ENCODE data around the gene ZNF208. TPM values are rescaled to one million over a fixed set of nuclear protein-coding genes. Genes with fewer than 3 reads are reported as not detected.
"Not testable (repeated sequence)": the region's sequence is repeated elsewhere in the genome, so short reads cannot be mapped to it uniquely, and the experiment has no call there.

Gene ZNF208
- total RNA-seq, 2 experiments from 2014 or later: 5.0 to 5.3 TPM

DNA sequence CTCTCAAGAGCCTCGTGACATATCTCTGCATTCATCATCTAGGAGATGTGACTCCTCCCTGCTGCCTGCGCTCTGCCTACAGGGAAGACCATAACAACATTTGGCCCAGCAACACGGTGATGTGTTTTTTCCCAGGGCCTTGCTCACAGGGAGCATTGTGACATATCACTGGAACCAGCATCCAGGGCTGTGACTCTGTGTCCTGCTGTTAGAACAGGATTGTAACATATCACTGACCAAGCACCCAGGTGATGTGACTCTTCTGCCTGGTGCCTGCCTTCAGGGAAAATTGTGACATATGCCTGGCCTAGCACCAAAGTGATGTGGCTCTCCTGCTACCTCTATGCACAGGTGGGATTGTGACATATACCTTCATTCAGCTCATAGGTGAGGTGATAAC, 95.3 kb downstream of the ZNF208 start:
- intact Hi-C loops (cut with micrococcal nuclease): no loop called here
- CTCF ChIA-PET: no interaction called here
- peaks cover 31% of the 10 kb centered on the region for H3K9me3 Mint-ChIP-seq
- H3K4me1 Mint-ChIP-seq (ENCODE audit: low read depth): no peaks in the 10 kb centered on the region
- DNase-seq: no peak
- no peaks in the 10 kb centered on the region for H3K27me3 Mint-ChIP-seq
- H3K36me3 Mint-ChIP-seq: no peaks in the 10 kb centered on the region
- H3K4me3 Mint-ChIP-seq: no peak overlapping the region
- no peak overlapping the region for H3K27ac Mint-ChIP-seq
- POLR2A ChIA-PET: no interaction called here

DNA sequence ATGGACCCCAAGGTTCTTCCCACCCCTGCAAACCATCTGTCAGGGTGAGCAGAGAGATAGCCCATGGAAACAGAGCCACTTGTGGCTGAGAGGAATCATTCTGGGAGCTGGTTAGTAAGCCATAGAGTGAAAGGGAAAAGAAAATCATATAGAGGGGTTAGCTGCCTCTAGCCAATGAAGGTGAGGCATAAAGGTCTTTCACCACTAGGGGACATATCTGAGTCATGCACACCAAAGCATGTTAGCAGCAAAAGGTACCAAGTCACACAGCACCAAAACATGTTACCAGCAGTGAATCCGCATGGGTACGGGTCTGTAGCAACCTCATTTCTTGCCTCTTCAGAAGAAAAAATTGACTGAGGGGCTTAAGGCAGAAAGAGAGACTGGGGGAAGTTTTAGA, 98.1 kb downstream of the ZNF208 start:
- H3K4me1 Mint-ChIP-seq (ENCODE audit: low read depth): no peaks in the 10 kb centered on the region
- ChIA-PET POLR2A (no interaction called here), CTCF (no interaction called here)
- H3K27me3 Mint-ChIP-seq: no peaks in the 10 kb centered on the region
- DNase-seq: no peak
- intact Hi-C loops (cut with micrococcal nuclease): no loop called here
- peaks cover 7% of the 10 kb centered on the region for H3K9me3 Mint-ChIP-seq
- H3K4me3 Mint-ChIP-seq: no peak overlapping the region
- no peak overlapping the region for H3K27ac Mint-ChIP-seq
- H3K36me3 Mint-ChIP-seq: no peaks in the 10 kb centered on the region

DNA sequence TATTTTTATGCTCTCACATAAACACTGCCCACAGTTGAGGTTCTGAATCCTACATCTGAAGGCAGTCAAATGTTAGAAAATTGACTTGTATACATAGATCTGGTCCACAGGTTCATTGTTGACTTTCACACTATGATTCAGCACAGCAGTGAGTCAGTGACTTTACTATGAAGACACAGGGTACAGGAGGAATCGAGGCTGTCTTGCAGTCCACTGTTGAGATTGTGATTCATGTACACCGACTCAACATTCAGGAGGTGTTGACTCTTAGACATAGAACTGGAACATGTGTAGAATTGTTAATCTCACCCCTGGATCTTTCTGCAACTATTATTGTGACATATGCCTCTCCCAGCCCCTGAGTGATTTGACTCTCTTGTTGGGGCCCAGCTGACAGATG, 100.4 kb downstream of the ZNF208 start:
- intact Hi-C loops (cut with micrococcal nuclease): no loop called here
- DNase-seq: no peak
- ChIA-PET CTCF (no interaction called here), POLR2A (no interaction called here)
- peaks cover 8% of the 10 kb centered on the region for H3K9me3 Mint-ChIP-seq
- no peaks in the 10 kb centered on the region for H3K27me3 Mint-ChIP-seq
- H3K36me3 Mint-ChIP-seq: no peaks in the 10 kb centered on the region
- no peak overlapping the region for H3K4me3 Mint-ChIP-seq
- no peak overlapping the region for H3K27ac Mint-ChIP-seq
- no peaks in the 10 kb centered on the region for H3K4me1 Mint-ChIP-seq (ENCODE audit: low read depth)

DNA sequence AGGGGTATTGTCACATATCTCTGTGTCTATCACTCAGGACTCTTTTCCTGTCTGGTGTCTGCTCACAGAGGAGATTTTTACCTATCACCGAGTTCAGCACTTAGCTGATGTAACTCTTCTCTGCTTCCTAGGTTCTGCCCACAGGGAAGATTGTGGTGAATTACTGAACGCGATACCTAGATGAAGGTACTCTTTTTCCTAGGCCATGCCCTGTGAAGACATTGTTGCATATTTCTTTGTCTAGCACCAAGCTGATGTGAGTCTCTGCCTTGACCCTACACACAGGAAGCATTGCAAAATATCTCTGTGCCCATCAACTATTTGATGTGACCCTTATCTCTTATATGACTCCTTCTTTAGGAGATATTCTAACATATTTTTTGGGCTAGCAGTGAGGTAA, 102.7 kb downstream of the ZNF208 start:
- no peaks in the 10 kb centered on the region for H3K27me3 Mint-ChIP-seq
- intact Hi-C loops (cut with micrococcal nuclease): no loop called here
- no peaks in the 10 kb centered on the region for H3K36me3 Mint-ChIP-seq
- H3K4me3 Mint-ChIP-seq: no peak overlapping the region
- ChIA-PET POLR2A (no interaction called here), CTCF (no interaction called here)
- DNase-seq: no peak
- peaks cover 6% of the 10 kb centered on the region for H3K9me3 Mint-ChIP-seq
- no peaks in the 10 kb centered on the region for H3K4me1 Mint-ChIP-seq (ENCODE audit: low read depth)
- H3K27ac Mint-ChIP-seq: no peak overlapping the region

DNA sequence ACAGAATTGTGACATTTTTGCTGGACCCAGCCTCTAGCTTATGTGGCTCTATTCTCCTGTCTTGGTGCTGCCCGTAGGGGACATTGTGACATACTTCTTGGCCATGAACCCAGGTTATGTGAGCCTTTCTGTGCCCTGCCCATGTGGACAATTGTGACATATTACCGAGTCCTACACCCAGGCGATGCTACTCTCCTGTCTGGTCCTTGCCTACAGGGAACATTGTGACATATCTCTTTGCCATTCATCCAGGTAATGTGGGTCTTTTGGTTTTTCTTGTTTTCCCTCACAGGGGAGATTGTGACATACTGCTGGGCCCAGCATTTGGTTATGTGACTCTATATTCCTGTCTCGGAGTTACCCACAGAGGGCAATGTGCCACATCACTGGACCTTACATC, 103.2 kb downstream of the ZNF208 start:
- H3K4me3 Mint-ChIP-seq: no peak overlapping the region
- no peaks in the 10 kb centered on the region for H3K36me3 Mint-ChIP-seq
- H3K9me3 Mint-ChIP-seq: peaks cover 6% of the 10 kb centered on the region
- no peak for DNase-seq
- H3K27ac Mint-ChIP-seq: no peak overlapping the region
- no peaks in the 10 kb centered on the region for H3K27me3 Mint-ChIP-seq
- no peaks in the 10 kb centered on the region for H3K4me1 Mint-ChIP-seq (ENCODE audit: low read depth)
- ChIA-PET CTCF (no interaction called here), POLR2A (no interaction called here)
- intact Hi-C loops (cut with micrococcal nuclease): no loop called here

DNA sequence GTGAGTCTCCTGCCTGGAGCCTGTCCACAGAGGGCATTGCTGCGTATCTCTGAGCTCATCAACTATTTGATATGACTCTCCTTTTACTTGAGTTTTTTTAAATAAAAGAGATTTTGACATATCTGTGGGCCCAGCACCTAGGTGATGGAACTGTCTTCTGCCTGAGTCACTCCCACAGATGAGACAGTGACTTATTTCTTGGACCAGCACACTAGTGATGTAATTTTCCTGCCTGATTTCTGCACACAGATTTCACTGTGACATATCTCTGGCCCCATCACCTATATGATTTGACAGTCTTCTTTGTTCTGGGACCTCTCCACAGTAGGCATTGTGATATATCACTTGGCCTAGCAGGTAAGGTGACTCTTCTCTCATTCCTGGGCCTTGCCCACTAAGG, 108.2 kb downstream of the ZNF208 start:
- no peaks in the 10 kb centered on the region for H3K4me1 Mint-ChIP-seq (ENCODE audit: low read depth)
- CTCF ChIA-PET: no interaction called here
- no peaks in the 10 kb centered on the region for H3K27me3 Mint-ChIP-seq
- no peak overlapping the region for H3K4me3 Mint-ChIP-seq
- no peak overlapping the region for H3K27ac Mint-ChIP-seq
- intact Hi-C loops (cut with micrococcal nuclease): no loop called here
- DNase-seq: no peak
- POLR2A ChIA-PET: no interaction called here
- peaks cover 8% of the 10 kb centered on the region for H3K9me3 Mint-ChIP-seq
- H3K36me3 Mint-ChIP-seq: no peaks in the 10 kb centered on the region

DNA sequence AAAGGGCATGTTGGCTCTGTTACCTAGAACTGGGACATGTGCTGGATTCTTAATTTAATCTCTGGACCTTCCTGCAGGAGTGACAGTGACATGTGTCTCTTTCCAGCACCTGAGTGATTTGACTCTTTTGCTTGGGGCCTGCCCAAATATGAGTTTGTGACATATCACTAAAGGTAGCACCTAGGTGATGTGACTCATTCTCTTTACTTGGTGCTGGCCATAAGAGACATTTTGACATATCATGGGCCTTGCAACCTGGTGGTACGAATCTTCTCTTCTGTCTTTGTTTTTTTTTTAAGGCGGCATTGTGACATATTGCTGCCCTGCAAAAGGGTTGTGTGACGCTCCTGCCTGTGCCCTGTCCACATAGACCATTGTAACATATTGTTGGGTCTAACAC, 108.9 kb downstream of the ZNF208 start:
- Mint-ChIP-seq H3K4me1 (ENCODE audit: low read depth) (no peaks in the 10 kb centered on the region), H3K9me3 (peaks cover 13% of the 10 kb centered on the region), H3K36me3 (peaks cover 2% of the 10 kb centered on the region), H3K27ac (no peak overlapping the region), H3K4me3 (no peak overlapping the region), H3K27me3 (no peaks in the 10 kb centered on the region)
- ChIA-PET POLR2A (no interaction called here), CTCF (no interaction called here)
- intact Hi-C loops (cut with micrococcal nuclease): no loop called here
- no peak for DNase-seq

DNA sequence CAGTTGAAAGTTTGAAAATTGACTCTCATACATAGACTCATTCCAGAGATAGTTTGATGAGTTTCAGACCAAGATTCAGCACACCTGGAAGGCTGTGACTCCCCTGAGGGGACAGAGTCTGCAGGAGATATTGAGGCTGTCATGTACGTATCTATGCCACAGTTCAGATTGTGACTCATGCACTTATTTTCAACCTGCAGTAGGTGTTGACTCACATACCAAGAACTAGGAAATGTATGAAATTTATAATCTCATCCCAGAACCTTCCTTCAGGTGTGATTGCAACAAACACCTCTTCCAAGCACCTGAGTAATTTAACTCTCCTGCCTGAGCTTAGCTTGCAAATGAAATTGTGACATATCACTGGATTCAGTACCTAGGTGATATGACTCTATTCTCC, 110.3 kb downstream of the ZNF208 start:
- H3K27ac Mint-ChIP-seq: no peak overlapping the region

DNA sequence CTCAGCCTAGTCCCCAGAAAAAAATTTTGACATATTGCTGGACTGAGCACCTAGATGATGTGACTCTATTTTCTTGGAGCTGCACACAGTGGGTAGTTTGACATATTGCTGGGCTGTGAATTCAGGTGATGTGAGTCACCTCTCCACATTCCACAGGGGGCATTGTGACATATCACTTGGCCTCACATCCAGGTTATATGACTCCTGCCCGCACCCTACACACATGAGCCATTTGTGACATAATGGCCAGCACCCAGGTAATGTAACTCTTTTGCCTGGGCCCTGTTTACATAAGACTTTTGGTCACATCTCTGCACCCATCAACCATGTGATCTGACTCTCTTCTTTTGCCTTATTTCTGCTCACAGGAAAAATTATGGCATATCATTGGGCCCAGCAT, 119.7 kb downstream of the ZNF208 start:
- ChIA-PET CTCF (no interaction called here), POLR2A (no interaction called here)

More for the DNA sequence above, 110.3 kb downstream of the ZNF208 start:
- ChIA-PET CTCF (no interaction called here), POLR2A (no interaction called here)
- DNase-seq: no peak
- peaks cover 2% of the 10 kb centered on the region for H3K36me3 Mint-ChIP-seq
- intact Hi-C loops (cut with micrococcal nuclease): no loop called here
- no peaks in the 10 kb centered on the region for H3K4me1 Mint-ChIP-seq (ENCODE audit: low read depth)
- no peak overlapping the region for H3K4me3 Mint-ChIP-seq
- no peaks in the 10 kb centered on the region for H3K27me3 Mint-ChIP-seq
- H3K9me3 Mint-ChIP-seq: peaks cover 19% of the 10 kb centered on the region

DNA sequence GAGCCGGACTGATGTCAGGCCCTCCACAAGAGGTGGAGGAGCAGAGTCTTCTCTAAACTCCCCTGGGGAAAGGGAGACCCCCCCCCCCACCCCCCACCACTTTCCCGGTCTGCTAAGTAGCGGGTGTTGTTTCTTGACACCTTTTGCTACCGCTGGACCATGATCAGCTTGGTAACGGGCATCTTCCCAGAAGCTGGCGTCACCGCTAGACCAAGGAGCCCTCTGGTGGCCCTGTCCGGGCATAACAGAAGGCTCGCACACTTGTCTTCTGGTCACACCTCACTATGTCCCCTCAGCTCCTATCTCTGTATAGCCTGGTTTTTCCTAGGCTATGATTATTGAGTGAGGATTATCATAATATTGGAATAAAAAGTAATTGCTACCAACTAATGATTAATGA, 120.7 kb downstream of the ZNF208 start:
- H3K9me3 Mint-ChIP-seq; H3K27ac Mint-ChIP-seq; H3K36me3 Mint-ChIP-seq; H3K4me3 Mint-ChIP-seq; H3K27me3 Mint-ChIP-seq; H3K4me1 Mint-ChIP-seq (ENCODE audit: low read depth); intact Hi-C loops (cut with micrococcal nuclease); POLR2A ChIA-PET: not testable (repeated sequence)
- CTCF ChIA-PET: interaction anchor here (0.6 to 1.3 kb wide), 2 partner anchors 38 to 205 kb away, joined by 3 to 4 read pairs; no protein-coding TSS in a partner anchor
- peak; percentile 52 for DNase-seq

More for the DNA sequence above, 119.7 kb downstream of the ZNF208 start:
- no peak for DNase-seq
- H3K4me1 Mint-ChIP-seq (ENCODE audit: low read depth): no peaks in the 10 kb centered on the region
- H3K27me3 Mint-ChIP-seq: no peaks in the 10 kb centered on the region
- H3K4me3 Mint-ChIP-seq: no peak overlapping the region
- peaks cover 15% of the 10 kb centered on the region for H3K9me3 Mint-ChIP-seq
- intact Hi-C loops (cut with micrococcal nuclease): no loop called here
- H3K27ac Mint-ChIP-seq: no peak overlapping the region
- H3K36me3 Mint-ChIP-seq: no peaks in the 10 kb centered on the region

DNA sequence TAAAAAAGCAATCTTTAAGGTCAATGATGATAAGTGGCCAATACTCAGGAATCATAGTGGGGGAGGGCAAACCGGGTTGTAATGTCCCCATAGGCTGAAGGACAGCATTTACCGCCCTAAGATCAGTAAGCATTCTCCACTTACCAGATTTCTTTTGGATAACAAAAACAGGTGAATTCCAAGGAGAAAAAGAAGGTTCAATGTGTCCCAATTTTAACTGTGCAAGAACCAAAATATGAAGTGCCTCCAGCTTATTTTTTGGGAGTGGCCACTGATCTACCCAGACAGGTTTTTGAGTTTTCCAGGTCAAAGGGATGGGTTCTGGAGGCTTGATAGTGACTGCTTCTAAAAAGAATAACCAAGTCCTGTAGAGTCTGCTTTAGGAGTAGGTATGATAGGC, 125.2 kb downstream of the ZNF208 start:
- intact Hi-C loops (cut with micrococcal nuclease); H3K27ac Mint-ChIP-seq; H3K36me3 Mint-ChIP-seq; H3K9me3 Mint-ChIP-seq; CTCF ChIA-PET; POLR2A ChIA-PET; H3K4me3 Mint-ChIP-seq; H3K4me1 Mint-ChIP-seq (ENCODE audit: low read depth); DNase-seq; H3K27me3 Mint-ChIP-seq: not testable (repeated sequence)

DNA sequence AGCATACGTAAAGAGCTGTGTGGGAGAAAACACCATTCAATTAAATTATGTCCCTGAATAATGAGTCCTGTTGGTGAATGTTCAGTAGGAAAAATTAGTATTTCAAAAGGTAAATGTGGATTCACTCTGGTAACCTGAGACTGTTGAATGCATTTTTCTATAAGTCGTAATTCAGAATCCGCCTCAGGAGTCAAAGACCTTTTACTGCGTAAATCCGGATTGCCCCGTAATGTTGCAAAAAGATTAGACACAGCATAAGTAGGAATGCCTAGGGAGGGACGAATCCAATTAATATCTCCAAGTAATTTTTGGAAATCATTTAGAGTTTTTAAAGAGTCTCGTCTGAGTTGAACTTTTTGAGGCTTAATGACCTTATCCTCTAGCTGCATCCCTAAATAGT, 126.0 kb downstream of the ZNF208 start:
- H3K36me3 Mint-ChIP-seq; DNase-seq; intact Hi-C loops (cut with micrococcal nuclease); H3K27ac Mint-ChIP-seq; CTCF ChIA-PET; H3K4me1 Mint-ChIP-seq (ENCODE audit: low read depth); POLR2A ChIA-PET; H3K4me3 Mint-ChIP-seq; H3K27me3 Mint-ChIP-seq; H3K9me3 Mint-ChIP-seq: not testable (repeated sequence)

DNA sequence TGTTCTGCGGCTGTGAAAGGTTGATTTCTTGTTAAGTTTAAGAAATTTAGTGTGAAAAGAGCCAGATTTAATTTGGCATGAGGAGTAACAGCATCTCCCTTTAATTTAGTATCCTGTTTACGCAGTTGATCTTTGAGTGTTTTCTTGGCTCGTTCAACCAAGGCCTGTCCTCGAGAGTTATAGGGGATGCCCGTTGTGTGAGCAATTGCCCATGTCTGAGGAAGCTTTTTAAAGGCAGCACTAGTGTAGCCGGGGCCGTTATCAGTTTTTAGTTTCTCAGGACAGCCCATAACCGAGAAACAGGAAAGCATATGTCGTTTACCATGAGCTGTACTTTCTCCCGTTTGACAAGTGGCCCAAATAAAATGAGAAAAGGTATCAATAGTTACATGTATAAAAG, 127.2 kb downstream of the ZNF208 start:
- H3K36me3 Mint-ChIP-seq: no peaks in the 10 kb centered on the region
- H3K27ac Mint-ChIP-seq: no peak overlapping the region
- DNase-seq: no peak
- POLR2A ChIA-PET: no interaction called here
- no peaks in the 10 kb centered on the region for H3K9me3 Mint-ChIP-seq
- CTCF ChIA-PET: no interaction called here
- no peak overlapping the region for H3K4me3 Mint-ChIP-seq
- peaks cover 7% of the 10 kb centered on the region for H3K27me3 Mint-ChIP-seq
- intact Hi-C loops (cut with micrococcal nuclease): no loop called here
- no peaks in the 10 kb centered on the region for H3K4me1 Mint-ChIP-seq (ENCODE audit: low read depth)
